Measurements from ENCODE around the gene BDNF.

BDNF gene

GRCh38 chr11:27649800-27650199 is 50.5 kb downstream of the BDNF start:
- no peak overlapping the region for H3K4me3 ChIP-seq (ENCODE audit: low read length)
- no peaks in the 10 kb centered on the region for H3K36me3 ChIP-seq (replicated peaks; ENCODE audit: low read depth, low read length)
- H3K9ac ChIP-seq (ENCODE audit: low read length), result no peak overlapping the region
- no peaks in the 10 kb centered on the region; the same call in 1 of the 2 replicates for H3K4me1 ChIP-seq (ENCODE audit: low read length)
- no peaks in the 10 kb centered on the region for H3K9me3 ChIP-seq (ENCODE audit: insufficient read depth, low read length)
- no peak overlapping the region for H3K4me2 ChIP-seq (ENCODE audit: low read length)
- H4K20me1 ChIP-seq (ENCODE audit: insufficient read depth, low read length), result no peaks in the 10 kb centered on the region
- no peak for TF ChIP-seq EZH2phosphoT487 (IDR thresholded peaks at IDR 0.05; ENCODE audit: low read depth)
- TF ChIP-seq CTCF (IDR thresholded peaks at IDR 0.05; ENCODE audit: low read depth, low read length), result no peak
- no peaks in the 10 kb centered on the region for H3K27me3 ChIP-seq (ENCODE audit: low read depth, low read length)
- H3K79me2 ChIP-seq (ENCODE audit: low read length), result no peaks in the 10 kb centered on the region
- H3K27ac ChIP-seq (ENCODE audit: low read length), result no peak overlapping the region
- no peak overlapping the region for H2AFZ ChIP-seq (ENCODE audit: low read depth, low read length)

GRCh38 chr11:27648840-27649239 is 51.4 kb downstream of the BDNF start:
- no peak overlapping the region for H2AFZ ChIP-seq (ENCODE audit: low read depth, low read length)
- no peak overlapping the region for H3K4me2 ChIP-seq (ENCODE audit: low read length)
- H3K36me3 ChIP-seq (replicated peaks; ENCODE audit: low read depth, low read length), result no peaks in the 10 kb centered on the region
- no peak overlapping the region for H3K4me3 ChIP-seq (ENCODE audit: low read length)
- no peak overlapping the region for H3K9ac ChIP-seq (ENCODE audit: low read length)
- no peaks in the 10 kb centered on the region; the same call in 1 of the 2 replicates for H3K4me1 ChIP-seq (ENCODE audit: low read length)
- H3K27ac ChIP-seq (ENCODE audit: low read length), result no peak overlapping the region
- no peaks in the 10 kb centered on the region for H3K79me2 ChIP-seq (ENCODE audit: low read length)
- no peaks in the 10 kb centered on the region for H3K27me3 ChIP-seq (ENCODE audit: low read depth, low read length)
- no peaks in the 10 kb centered on the region for H4K20me1 ChIP-seq (ENCODE audit: insufficient read depth, low read length)
- H3K9me3 ChIP-seq (ENCODE audit: insufficient read depth, low read length), result no peaks in the 10 kb centered on the region
- TF ChIP-seq EZH2phosphoT487 (IDR thresholded peaks at IDR 0.05; ENCODE audit: low read depth) (no peak), CTCF (IDR thresholded peaks at IDR 0.05; ENCODE audit: low read depth, low read length) (no peak)

- Histone ChIP-seq H3K36me3 (replicated peaks; ENCODE audit: low read depth, low read length) (no peaks in the 10 kb centered on the region), H3K4me2 (ENCODE audit: low read length) (no peak overlapping the region), H3K4me3 (ENCODE audit: low read length) (no peak overlapping the region), H3K9me3 (ENCODE audit: insufficient read depth, low read length) (no peaks in the 10 kb centered on the region), H3K9ac (ENCODE audit: low read length) (no peak overlapping the region), H3K4me1 (ENCODE audit: low read length) (no peaks in the 10 kb centered on the region; the same call in 1 of the 2 replicates), H2AFZ (ENCODE audit: low read depth, low read length) (no peak overlapping the region), H3K27ac (ENCODE audit: low read length) (no peak overlapping the region), H3K79me2 (ENCODE audit: low read length) (no peaks in the 10 kb centered on the region), H4K20me1 (ENCODE audit: insufficient read depth, low read length) (no peaks in the 10 kb centered on the region), H3K27me3 (ENCODE audit: low read depth, low read length) (no peaks in the 10 kb centered on the region)
- TF ChIP-seq CTCF (IDR thresholded peaks at IDR 0.05; ENCODE audit: low read depth, low read length) (no peak), EZH2phosphoT487 (IDR thresholded peaks at IDR 0.05; ENCODE audit: low read depth) (no peak)
Observed at GRCh38 chr11:27646051-27646818, 54.0 kb downstream of the BDNF start.

GRCh38 chr11:27642954-27643353 is 57.3 kb downstream of the BDNF start:
- no peaks in the 10 kb centered on the region for H3K36me3 ChIP-seq (replicated peaks; ENCODE audit: low read depth, low read length)
- H2AFZ ChIP-seq (ENCODE audit: low read depth, low read length), result no peak overlapping the region
- H3K4me2 ChIP-seq (ENCODE audit: low read length), result no peak overlapping the region
- H3K27me3 ChIP-seq (ENCODE audit: low read depth, low read length), result no peaks in the 10 kb centered on the region
- H3K79me2 ChIP-seq (ENCODE audit: low read length), result no peaks in the 10 kb centered on the region
- H3K4me1 ChIP-seq (ENCODE audit: low read length), result no peaks in the 10 kb centered on the region
- H3K9me3 ChIP-seq (ENCODE audit: insufficient read depth, low read length), result no peaks in the 10 kb centered on the region
- no peak for TF ChIP-seq CTCF (IDR thresholded peaks at IDR 0.05; ENCODE audit: low read depth, low read length)
- no peak for TF ChIP-seq EZH2phosphoT487 (IDR thresholded peaks at IDR 0.05; ENCODE audit: low read depth)
- H3K27ac ChIP-seq (ENCODE audit: low read length), result no peak overlapping the region
- H3K4me3 ChIP-seq (ENCODE audit: low read length), result no peak overlapping the region
- no peak overlapping the region for H3K9ac ChIP-seq (ENCODE audit: low read length)
- H4K20me1 ChIP-seq (ENCODE audit: insufficient read depth, low read length), result no peaks in the 10 kb centered on the region
